GM18858 (cell line): ENCODE results near the gene XRCC3.
"Not testable (repeated sequence)": the region's sequence is repeated elsewhere in the genome, so short reads cannot be mapped to it uniquely, and the experiment has no call there.

Experiments used
- ATAC-seq: cut with Tn5 transposase; IDR thresholded peaks from one replicate; pipeline ENCODE4 v1.9.1; 2021; ENCODE audit not compliant: unreplicated experiment

Gene XRCC3

GRCh38 chr14:103671911-103672310 lies 43.3 kb downstream of the XRCC3 start:
- no peak for ATAC-seq

DNA sequence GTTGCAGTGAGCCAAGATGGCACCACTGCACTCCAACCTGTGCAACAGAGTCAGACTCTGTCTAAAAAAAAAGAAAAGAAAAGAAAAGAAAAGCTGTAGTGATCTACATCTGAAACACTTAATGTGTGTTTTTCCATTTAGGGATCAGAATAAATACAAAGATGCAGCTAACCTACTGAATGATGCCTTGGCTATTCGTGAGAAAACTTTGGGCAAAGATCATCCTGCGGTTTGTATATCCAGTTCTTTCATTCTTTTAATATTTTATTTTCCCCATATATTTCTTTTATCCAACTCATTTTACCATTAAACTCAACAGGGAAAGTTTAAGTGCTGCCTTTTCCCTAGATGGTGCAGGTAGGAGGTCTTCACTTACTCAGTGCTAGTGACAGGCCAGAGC lies 45.9 kb downstream of the XRCC3 start:
- ATAC-seq: no peak

DNA sequence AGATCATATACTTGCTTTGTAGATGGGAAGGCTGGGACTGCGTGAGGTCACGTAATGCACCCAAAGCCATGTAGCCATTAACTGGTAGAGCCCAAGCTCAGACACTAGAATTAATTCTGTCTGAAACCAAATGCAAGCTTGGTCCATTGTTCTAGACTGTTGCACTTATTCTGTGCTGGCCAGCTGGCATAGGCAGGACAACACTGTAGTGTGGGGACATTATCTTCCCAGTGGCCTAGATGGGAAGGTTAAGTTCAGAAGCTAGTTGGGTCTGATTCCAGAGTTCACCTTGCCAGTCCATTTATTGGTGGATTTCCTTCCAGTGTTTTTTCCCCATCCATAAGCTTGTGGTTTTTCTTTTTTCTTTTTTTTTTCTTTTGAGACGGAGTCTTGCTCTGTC lies 47.1 kb downstream of the XRCC3 start:
- ATAC-seq: no peak

- ATAC-seq: no peak
These were observed 47.6 kb downstream of the XRCC3 start for GRCh38 chr14:103667671-103668070.

DNA sequence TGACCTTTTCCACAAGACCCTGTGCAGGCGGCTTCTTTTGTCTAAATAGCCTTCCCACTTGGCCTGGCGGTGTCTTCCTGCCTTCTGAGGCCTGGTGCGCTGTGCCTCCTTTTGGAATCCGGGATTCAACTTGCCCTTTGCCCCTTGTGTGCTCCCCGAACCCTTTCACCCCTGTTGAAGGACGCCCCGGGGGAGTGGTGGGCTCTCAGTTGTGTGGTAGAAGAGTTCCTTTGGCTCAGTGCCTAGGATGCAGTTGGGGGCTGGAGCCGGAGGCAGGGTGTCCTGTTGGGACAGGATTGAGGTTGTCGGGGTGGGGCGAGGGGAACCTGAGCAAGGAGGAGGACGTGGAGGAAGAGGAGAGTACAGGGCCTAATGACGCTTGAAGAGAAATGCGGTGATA lies 51.7 kb downstream of the XRCC3 start:
- ATAC-seq: no peak

DNA sequence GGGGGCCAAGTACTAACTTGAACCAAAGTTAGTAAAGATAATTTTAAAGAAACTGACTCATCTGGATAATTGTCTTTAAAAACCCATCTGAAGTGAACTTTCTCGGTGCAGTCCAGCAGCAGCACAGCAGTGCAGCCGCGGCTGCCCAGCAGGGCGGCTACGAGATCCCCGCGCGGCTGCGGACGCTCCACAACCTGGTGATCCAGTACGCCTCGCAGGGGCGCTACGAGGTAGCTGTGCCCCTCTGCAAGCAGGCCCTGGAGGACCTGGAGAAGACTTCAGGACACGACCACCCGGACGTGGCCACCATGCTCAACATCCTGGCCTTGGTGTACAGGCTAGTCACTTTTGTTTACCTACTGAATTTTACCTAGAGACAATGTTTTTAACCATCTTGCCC lies 52.7 kb downstream of the XRCC3 start:
- ATAC-seq: no peak

- ATAC-seq: no peak
These were observed 53.2 kb downstream of the XRCC3 start for GRCh38 chr14:103662029-103662428.

DNA sequence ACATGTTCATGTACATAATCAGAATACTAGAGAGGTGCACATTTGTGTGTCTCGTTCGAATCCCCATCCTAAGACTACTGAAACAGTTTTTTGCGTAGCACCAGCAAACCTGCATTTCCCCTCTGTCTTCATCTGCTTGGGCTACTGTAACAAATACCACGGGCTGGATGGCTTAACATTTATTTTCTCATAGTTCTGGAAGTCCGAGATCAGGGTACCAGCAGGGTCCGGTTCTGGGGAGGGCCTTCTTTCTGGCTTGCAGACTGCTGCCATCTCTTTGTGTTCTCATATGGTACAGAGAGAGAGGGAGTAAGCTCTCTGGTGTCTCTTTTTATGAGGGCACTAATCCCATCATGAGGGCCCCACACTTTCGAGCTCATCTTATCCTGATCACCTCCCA lies 55.6 kb downstream of the XRCC3 start:
- no peak for ATAC-seq

DNA sequence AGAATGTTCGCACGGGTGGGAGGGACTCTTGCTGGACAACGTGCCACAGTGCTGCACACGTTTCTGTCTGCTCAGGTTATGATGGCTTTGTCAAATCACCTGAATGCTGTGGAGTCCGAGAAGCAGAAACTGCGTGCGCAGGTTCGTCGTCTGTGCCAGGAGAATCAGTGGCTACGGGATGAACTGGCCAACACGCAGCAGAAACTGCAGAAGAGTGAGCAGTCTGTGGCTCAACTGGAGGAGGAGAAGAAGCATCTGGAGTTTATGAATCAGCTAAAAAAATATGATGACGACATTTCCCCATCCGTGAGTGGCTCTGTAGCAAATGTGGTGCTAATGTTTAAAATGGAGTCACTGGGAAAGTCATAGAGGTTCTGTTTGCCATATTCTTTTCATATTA lies 57.8 kb downstream of the XRCC3 start:
- ATAC-seq: no peak

GRCh38 chr14:103656756-103657133 lies 58.5 kb downstream of the XRCC3 start:
- no peak for ATAC-seq

DNA sequence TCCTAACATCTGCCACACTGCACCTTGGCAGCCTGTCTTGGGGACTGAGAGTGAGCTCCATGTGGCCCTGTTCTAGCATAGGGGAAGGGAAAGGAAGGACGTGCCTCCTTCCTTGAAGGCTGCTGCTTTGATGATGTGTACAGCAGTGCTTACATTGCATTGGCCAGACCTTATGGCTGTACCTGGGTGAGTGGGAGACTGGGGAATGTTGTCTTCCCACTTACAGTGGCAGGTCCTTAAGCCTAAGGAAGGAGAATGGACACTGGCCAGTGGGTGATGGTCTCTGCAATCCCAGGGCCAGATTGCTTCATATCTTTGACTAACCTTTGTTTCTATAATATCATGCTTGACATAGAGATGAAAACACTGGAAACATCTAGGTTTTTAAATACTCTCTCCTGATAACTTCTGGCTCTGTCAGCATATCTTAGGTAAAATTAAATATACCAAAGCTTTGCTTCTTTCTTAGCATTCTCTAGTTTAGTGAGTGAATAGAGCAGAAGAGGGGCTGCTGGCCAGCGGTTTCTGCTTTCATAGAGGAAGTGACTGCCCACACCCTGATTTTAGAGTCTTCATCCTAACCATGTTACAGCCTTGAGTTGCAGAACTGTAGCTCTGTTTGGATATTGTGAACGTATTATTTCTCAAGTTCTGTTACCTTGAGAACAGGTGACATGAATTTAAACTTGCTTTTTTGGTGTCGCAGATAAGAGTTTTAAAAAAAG lies 59.1 kb downstream of the XRCC3 start:
- ATAC-seq: no peak

DNA sequence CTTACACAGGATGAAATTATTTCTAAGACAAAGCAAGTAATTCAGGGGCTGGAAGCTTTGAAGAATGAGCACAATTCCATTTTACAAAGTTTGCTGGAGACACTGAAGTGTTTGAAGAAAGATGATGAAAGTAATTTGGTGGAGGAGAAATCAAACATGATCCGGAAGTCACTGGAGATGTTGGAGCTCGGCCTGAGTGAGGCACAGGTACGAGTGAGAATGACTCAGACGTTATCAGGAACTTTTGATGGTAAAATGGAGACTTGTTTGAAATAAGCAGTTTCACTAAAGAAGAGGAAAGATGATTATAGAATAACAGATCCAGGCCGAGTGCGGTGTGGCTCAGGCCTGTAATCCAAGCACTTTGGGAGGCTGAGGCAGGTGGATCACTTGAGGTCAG lies 60.6 kb downstream of the XRCC3 start:
- no peak for ATAC-seq

- no peak for ATAC-seq
These were observed 61.4 kb downstream of the XRCC3 start for GRCh38 chr14:103653805-103654204.

DNA sequence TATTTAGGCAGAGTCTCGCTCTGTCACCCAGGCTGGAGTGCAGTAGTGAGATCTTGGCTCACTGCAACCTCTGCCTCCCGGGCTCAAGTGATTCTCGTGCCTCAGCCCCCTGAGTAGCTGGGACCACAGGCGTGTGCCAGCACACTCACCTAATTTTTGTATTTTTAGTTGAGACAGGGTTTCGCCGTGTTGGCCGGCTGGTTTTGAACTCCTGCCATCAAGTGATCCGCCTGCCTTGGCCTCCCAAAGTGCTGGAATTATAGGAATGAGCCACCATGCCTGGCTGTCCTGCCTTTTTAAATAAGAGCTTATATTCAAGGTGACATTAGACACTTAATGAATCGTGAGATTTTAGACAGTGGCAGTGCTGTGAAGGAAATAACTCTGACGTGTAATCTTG lies 61.9 kb downstream of the XRCC3 start:
- ATAC-seq: not testable (repeated sequence)

DNA sequence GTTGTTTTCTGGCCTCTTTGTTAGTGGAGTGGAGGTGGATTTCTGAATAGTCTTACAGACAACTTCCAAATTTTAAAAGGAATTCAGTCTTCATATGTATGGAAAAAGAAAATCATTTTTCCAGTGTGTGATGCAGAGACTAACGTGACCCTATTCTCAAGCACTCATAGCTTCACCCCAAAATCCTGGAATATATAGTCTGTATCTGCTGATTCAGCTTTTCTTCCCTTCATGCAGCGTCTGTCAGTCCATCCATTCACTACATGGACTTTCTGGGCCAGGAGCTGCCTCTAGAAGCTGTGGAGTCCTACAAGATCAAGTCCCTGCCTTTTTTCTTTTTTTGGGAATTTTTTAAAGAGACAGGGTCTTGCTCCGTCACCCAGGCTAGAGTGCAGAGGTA lies 62.4 kb downstream of the XRCC3 start:
- no peak for ATAC-seq

- no peak for ATAC-seq
These were observed 63.7 kb downstream of the XRCC3 start for GRCh38 chr14:103651585-103651984.

DNA sequence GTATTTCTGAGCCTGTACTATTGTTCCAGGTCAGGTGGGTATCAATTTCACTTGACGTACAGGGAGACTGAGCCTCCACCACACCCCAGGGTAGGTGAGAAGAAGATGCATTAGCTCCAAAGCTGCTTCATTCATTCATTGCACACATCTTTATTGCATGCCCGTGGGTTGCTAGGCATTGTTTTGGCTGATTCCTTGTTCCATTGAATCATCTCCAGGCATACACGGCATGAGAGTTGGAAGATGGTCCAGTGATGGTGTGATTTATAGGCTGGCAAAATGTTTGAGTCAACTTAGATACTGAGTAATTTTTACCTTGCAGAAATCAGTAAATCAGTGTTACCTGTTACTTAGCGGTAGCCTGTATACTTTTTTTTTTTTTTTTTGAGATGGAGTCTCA lies 65.0 kb downstream of the XRCC3 start:
- no peak for ATAC-seq

GRCh38 chr14:103649001-103649400 lies 66.2 kb downstream of the XRCC3 start:
- ATAC-seq: no peak
